Panc1 (cell line): ENCODE data around the gene SYTL1. TPM values are rescaled to one million over a fixed set of nuclear protein-coding genes. Genes with fewer than 3 reads are reported as not detected.

Experiments used
- ATAC-seq: fragments of 200-7000 bp; cut with Tn5 transposase; 2 replicates; pipeline ENCODE4 v1.9.1; 2020; ENCODE audit warnings: mild to moderate bottlenecking, moderate library complexity
- BruUV-seq: library from RNA; stranded (reverse); fragments of 400-500 nt; replicated peaks from 2 replicates; lab custom pipeline; 2021; lab: Mats Ljungman, UMichigan
- CTCF ChIA-PET: fragments of 300-600 bp; sonication (Branson Sonifier 250); formaldehyde crosslinking; loops from one replicate; lab custom pipeline; 2022; ENCODE audit warnings: antibody characterized with exemption; lab: Charles Lee
- POLR2A ChIA-PET: fragments of 300-600 bp; sonication (Branson Sonifier 250); formaldehyde crosslinking; loops from one replicate; lab custom pipeline; 2022; ENCODE audit warnings: antibody characterized with exemption; lab: Charles Lee
- DNase-seq: peaks from one replicate; pipeline ENCODE4 v3.0.0-alpha.2; 2010; ENCODE audit warnings: low read depth, low spot score
- H3K27ac ChIP-seq: 2 replicates; pipeline ENCODE4 v1.5.1; 2011; ENCODE audit warnings: mild to moderate bottlenecking, low read length, inconsistent platforms
- H3K27me3 ChIP-seq: fragments of 200-500 bp; sonication (Bioruptor generic); 2 replicates; pipeline ENCODE4 v1.6.0; 2014; ENCODE audit warnings: low read length, inconsistent platforms; ENCODE audit not compliant: control insufficient read depth, insufficient read depth
- H3K36me3 ChIP-seq: fragments of 200-500 bp; sonication (Bioruptor generic); 2 replicates; pipeline ENCODE4 v1.5.1; 2014; ENCODE audit warnings: inconsistent platforms, mild to moderate bottlenecking, low read length, moderate library complexity; ENCODE audit not compliant: control insufficient read depth, insufficient read depth
- H3K4me1 ChIP-seq: 2 replicates; pipeline ENCODE4 v1.5.1; 2011; ENCODE audit warnings: inconsistent platforms, mild to moderate bottlenecking, low read length, moderate library complexity; ENCODE audit not compliant: control insufficient read depth, insufficient read depth
- H3K4me3 ChIP-seq, 2 experiments: 2 replicates each; pipeline ENCODE4 v1.5.1; 2011 to 2012; ENCODE audit warnings: low read depth in 2 of 2, low read length in 2 of 2, mild to moderate bottlenecking in 2 of 2, inconsistent platforms in 1 of 2, moderate library complexity in 1 of 2
- H3K9me3 ChIP-seq: fragments of 200-500 bp; sonication (Bioruptor generic); 2 replicates; pipeline ENCODE4 v1.5.1; 2014; ENCODE audit warnings: low read depth, mild to moderate bottlenecking, inconsistent platforms, low read length, moderate library complexity; ENCODE audit not compliant: control insufficient read depth, insufficient read depth
- POLR2AphosphoS5 ChIP-seq: IDR thresholded peaks from 2 replicates; pipeline ENCODE4 v1.6.1; 2012; ENCODE audit warnings: mild to moderate bottlenecking, low read depth, low read length, moderate library complexity
- REST ChIP-seq, 2 experiments: IDR thresholded peaks; 2 replicates each; pipeline ENCODE4 v1.6.1; 2011 to 2012; ENCODE audit warnings: low read depth in 2 of 2, control low read depth in 1 of 2, low read length in 1 of 2, mild to moderate bottlenecking in 1 of 2, moderate library complexity in 1 of 2; ENCODE audit not compliant: insufficient read depth in 1 of 2
- SIN3A ChIP-seq: IDR thresholded peaks from 2 replicates; pipeline ENCODE4 v1.6.1; 2012; ENCODE audit warnings: low read depth, mild to moderate bottlenecking, low read length, moderate library complexity, borderline replicate concordance; ENCODE audit not compliant: insufficient read depth
- TCF7L2 ChIP-seq: IDR thresholded peaks from 2 replicates; pipeline ENCODE4 v1.6.1; 2011; ENCODE audit warnings: mild to moderate bottlenecking, low read depth, low read length, inconsistent platforms
- in situ Hi-C: cut with HindIII; loops from 2 replicates; pipeline ENCODE4 v1.10.0; 2016; ENCODE audit warnings: low sequenced_read_pairs, low pct_unique_long_range_greater_than_20kb
- intact Hi-C: fragments of 100-400 bp; cut with micrococcal nuclease; formaldehyde crosslinking; loops from one replicate; pipeline ENCODE4 v1.10.0; 2022; ENCODE audit not compliant: unreplicated experiment
- total RNA-seq: library from RNA; stranded (reverse); gene quantifications from one replicate; pipeline ENCODE4 v1.2.1, GENCODE V29; 2021; ENCODE audit not compliant: unreplicated experiment
- TF ChIP-seq, protein P1 (sequence below): fragments of 450-650 bp; IDR thresholded peaks from 2 replicates; pipeline ENCODE4 v1.5.1; 2017; ENCODE audit warnings: mild to moderate bottlenecking

The SYTL1 gene
- total RNA-seq, 1 experiment from 2014 or later: 2.4 TPM

DNA sequence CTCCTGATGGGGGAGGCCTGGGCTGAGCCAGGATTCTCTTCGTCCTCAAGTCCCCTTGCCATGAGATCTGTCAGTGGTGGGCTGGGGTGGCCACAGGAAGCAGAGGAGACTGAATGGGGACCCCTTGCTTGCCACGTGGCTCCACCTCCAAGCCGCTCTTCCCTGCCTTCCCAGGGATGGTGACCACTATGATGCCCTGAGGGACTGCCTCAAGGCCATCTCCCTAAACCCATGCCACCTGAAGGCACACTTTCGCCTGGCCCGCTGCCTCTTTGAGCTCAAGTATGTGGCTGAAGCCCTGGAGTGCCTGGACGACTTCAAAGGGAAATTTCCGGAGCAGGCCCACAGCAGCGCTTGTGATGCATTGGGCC, 40.8 kb upstream of the SYTL1 start:
- Histone ChIP-seq H3K27ac (no peak overlapping the region), H3K4me3 (no peak overlapping the region), H3K27me3 (no peaks in the 10 kb centered on the region), H3K36me3 (peaks cover 6% of the 10 kb centered on the region; the same call in 1 of the 2 replicates), H3K9me3 (no peaks in the 10 kb centered on the region), H3K4me1 (peaks cover 2% of the 10 kb centered on the region; the same call in 1 of the 2 replicates)
- intact Hi-C loops (loop anchor here (2.0 kb wide), 1 partner anchor 94 kb away; no protein-coding TSS in a partner anchor), in situ Hi-C loops (no loop called here)
- no TSS peak for BruUV-seq
- ATAC-seq (peak; percentile 6; the same call in 1 of the 2 replicates), DNase-seq (no peak)
- CTCF ChIA-PET: interaction anchor here (0.6 to 2.0 kb wide), 8 partner anchors 15 to 327 kb away, joined by 3 to 16 read pairs (median 6); no protein-coding TSS in a partner anchor
- POLR2A ChIA-PET: no interaction called here
- TF ChIP-seq POLR2AphosphoS5 (no peak), SIN3A (no peak), REST (IDR thresholded peaks at IDR 0.05; ENCODE audit: insufficient read depth in 1 of 2, low read depth in 2 of 2, low read length in 1 of 2) (no peak), TCF7L2 (no peak)
- TF ChIP-seq, protein P1, sequence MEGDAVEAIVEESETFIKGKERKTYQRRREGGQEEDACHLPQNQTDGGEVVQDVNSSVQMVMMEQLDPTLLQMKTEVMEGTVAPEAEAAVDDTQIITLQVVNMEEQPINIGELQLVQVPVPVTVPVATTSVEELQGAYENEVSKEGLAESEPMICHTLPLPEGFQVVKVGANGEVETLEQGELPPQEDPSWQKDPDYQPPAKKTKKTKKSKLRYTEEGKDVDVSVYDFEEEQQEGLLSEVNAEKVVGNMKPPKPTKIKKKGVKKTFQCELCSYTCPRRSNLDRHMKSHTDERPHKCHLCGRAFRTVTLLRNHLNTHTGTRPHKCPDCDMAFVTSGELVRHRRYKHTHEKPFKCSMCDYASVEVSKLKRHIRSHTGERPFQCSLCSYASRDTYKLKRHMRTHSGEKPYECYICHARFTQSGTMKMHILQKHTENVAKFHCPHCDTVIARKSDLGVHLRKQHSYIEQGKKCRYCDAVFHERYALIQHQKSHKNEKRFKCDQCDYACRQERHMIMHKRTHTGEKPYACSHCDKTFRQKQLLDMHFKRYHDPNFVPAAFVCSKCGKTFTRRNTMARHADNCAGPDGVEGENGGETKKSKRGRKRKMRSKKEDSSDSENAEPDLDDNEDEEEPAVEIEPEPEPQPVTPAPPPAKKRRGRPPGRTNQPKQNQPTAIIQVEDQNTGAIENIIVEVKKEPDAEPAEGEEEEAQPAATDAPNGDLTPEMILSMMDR: peak; percentile 45

- Histone ChIP-seq H3K4me3 (no peak overlapping the region), H3K9me3 (no peaks in the 10 kb centered on the region), H3K27me3 (no peaks in the 10 kb centered on the region), H3K36me3 (peaks cover 6% of the 10 kb centered on the region; the same call in 1 of the 2 replicates), H3K27ac (no peak overlapping the region), H3K4me1 (peaks cover 2% of the 10 kb centered on the region; the same call in 1 of the 2 replicates)
- CTCF ChIA-PET: interaction anchor here (0.6 to 1.3 kb wide), 6 partner anchors 15 to 327 kb away, joined by 3 to 9 read pairs (median 4); no protein-coding TSS in a partner anchor
- TF ChIP-seq SIN3A (no peak), REST (IDR thresholded peaks at IDR 0.05; ENCODE audit: insufficient read depth in 1 of 2, low read depth in 2 of 2, low read length in 1 of 2) (no peak), TCF7L2 (no peak), POLR2AphosphoS5 (no peak)
- TF ChIP-seq, protein P1: no peak
- POLR2A ChIA-PET: interaction anchor here (0.5 to 0.6 kb wide), 2 partner anchors 64 to 352 kb away, joined by 3 read pairs; no protein-coding TSS in a partner anchor
- intact Hi-C loops (loop anchor here (2.0 kb wide), 1 partner anchor 93 kb away; no protein-coding TSS in a partner anchor), in situ Hi-C loops (no loop called here)
- DNase-seq (no peak), ATAC-seq (no peak)
- BruUV-seq: no TSS peak
Observed at GRCh38 chr1:27301582-27302199, 40.1 kb upstream of the SYTL1 start.
